ENCODE data around the gene XXYLT1. TPM values are rescaled to one million over a fixed set of nuclear protein-coding genes. Genes with fewer than 3 reads are reported as not detected.

XXYLT1 gene
- total RNA-seq, 1 donor from 2014 or later = 14.9 TPM

DNA sequence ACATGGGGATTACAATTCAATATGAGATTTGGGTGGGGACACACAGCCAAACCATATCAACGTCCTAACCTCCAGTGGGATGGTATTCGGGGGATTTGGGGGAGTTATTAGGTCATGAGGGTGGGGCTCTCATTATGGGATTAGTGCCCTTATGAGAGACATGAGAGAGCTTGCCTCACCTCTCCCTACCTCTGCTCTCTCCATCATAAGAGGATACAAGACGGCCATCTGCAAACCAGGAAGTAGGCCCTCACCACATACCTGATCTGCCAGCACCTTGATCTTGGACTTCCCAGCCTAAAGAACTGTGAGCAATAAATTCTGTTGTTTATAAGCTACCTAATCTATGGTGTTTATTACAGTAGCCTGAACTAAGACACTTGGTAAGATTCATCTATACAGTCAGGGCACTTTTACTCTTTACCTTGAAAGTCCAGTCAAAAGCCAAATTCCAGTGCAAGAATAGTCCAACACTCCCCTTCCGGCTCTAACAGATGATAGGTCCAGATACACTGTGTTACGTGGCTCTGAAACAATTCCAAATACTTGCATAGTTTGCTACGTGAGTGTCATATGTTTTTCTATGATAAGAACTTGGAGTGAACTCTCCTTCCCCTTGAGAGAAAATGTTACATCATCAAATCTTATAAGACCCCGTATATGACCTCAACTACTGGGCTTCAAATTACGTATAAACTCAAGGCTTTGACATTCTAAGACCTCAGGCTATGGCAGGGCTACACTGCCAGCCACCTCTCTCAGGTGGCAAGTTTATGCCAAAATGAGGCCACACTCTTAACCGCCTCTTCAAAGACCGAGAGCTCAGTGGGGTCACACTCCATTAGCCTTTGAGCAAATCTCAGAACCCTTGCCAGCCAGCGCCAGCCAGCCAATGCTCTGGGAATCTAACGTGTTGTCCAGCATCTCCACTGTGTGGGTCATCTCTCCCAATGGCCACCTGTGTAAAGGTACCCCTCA is 129.9 kb downstream of the XXYLT1 start:
- Mint-ChIP-seq H3K27ac (no peak overlapping the region), H3K36me3 (ENCODE audit: low read depth) (peaks cover 4% of the 10 kb centered on the region), H3K4me1 (ENCODE audit: low read depth) (no peaks in the 10 kb centered on the region), H3K4me3 (no peak overlapping the region), H3K9me3 (peaks cover 24% of the 10 kb centered on the region), H3K27me3 (ENCODE audit: insufficient read depth) (peaks cover 1% of the 10 kb centered on the region)
- intact Hi-C loops (cut with micrococcal nuclease) = no loop called here
- no peak for DNase-seq (ENCODE audit: low spot score)

- Mint-ChIP-seq H3K4me1 (ENCODE audit: low read depth) (no peaks in the 10 kb centered on the region), H3K27me3 (ENCODE audit: insufficient read depth) (peaks cover 3% of the 10 kb centered on the region), H3K27ac (no peak overlapping the region), H3K36me3 (ENCODE audit: low read depth) (peaks cover 4% of the 10 kb centered on the region), H3K9me3 (peaks cover 24% of the 10 kb centered on the region), H3K4me3 (no peak overlapping the region)
- DNase-seq (ENCODE audit: low spot score) = no peak
- intact Hi-C loops (cut with micrococcal nuclease) = no loop called here
These were observed 130.5 kb downstream of the XXYLT1 start for GRCh38 chr3:195140410-195140809.

GRCh38 chr3:195139876-195140240 is 131.1 kb downstream of the XXYLT1 start:
- Mint-ChIP-seq H3K4me3 (no peak overlapping the region), H3K27me3 (ENCODE audit: insufficient read depth) (peaks cover 4% of the 10 kb centered on the region), H3K36me3 (ENCODE audit: low read depth) (peaks cover 4% of the 10 kb centered on the region), H3K4me1 (ENCODE audit: low read depth) (no peaks in the 10 kb centered on the region), H3K9me3 (peaks cover 24% of the 10 kb centered on the region), H3K27ac (no peak overlapping the region)
- intact Hi-C loops (cut with micrococcal nuclease) = no loop called here
- DNase-seq (ENCODE audit: low spot score) = no peak

- Mint-ChIP-seq H3K9me3 (peaks cover 24% of the 10 kb centered on the region), H3K36me3 (ENCODE audit: low read depth) (peaks cover 4% of the 10 kb centered on the region), H3K4me3 (no peak overlapping the region), H3K4me1 (ENCODE audit: low read depth) (no peaks in the 10 kb centered on the region), H3K27ac (no peak overlapping the region), H3K27me3 (ENCODE audit: insufficient read depth) (peaks cover 4% of the 10 kb centered on the region)
- no peak for DNase-seq (ENCODE audit: low spot score)
- intact Hi-C loops (cut with micrococcal nuclease) = no loop called here
These were observed 131.7 kb downstream of the XXYLT1 start for GRCh38 chr3:195139091-195139875.

DNA sequence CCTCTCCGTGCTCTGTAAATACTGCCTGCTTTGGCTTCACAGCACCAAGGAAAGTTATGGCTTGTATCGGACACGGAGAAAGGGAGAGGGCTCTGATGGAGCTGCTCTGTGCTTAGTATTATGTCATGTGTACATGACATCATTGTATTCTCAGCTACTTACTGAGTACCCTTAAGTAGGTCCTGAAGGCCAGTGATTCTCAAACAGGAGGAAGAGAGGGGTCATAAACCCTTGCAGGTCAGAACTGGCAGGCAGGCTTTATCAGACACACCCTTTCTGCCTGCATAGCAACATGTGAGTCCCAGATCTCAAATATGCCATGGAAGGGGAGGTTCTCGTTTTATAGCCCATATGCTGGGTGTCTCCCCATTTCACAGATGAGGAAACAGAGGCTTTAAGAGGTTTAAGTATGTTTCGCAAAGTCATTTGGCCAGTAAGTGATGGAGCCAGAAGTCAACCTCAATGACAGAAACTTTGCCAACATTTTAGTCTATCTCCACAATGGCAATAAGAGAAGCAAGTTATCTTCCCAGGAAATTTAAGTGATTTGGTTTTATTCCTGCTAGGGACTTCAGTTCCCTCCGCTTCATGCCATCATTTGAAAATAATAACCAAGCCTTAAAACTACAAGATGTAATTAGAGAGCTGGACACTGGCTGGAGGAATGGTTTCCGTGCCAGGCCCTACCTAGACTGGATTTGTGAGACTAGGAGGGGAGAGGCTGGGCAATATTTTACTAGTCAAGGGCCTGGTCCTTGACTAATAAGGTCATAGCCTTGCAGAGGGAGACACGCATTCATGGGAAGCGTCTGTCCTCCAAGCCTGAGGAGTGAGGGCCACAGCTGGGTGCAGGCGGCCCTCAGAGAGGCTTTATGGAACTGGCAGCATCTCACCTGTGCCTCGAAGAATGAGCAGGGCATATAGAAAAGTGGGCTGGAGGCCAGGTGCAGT is 133.0 kb downstream of the XXYLT1 start:
- Mint-ChIP-seq H3K27ac (no peak overlapping the region), H3K4me3 (no peak overlapping the region), H3K4me1 (ENCODE audit: low read depth) (no peaks in the 10 kb centered on the region), H3K27me3 (ENCODE audit: insufficient read depth) (peaks cover 4% of the 10 kb centered on the region), H3K9me3 (peaks cover 24% of the 10 kb centered on the region), H3K36me3 (ENCODE audit: low read depth) (peaks cover 4% of the 10 kb centered on the region)
- intact Hi-C loops (cut with micrococcal nuclease) = no loop called here
- no peak for DNase-seq (ENCODE audit: low spot score)

DNA sequence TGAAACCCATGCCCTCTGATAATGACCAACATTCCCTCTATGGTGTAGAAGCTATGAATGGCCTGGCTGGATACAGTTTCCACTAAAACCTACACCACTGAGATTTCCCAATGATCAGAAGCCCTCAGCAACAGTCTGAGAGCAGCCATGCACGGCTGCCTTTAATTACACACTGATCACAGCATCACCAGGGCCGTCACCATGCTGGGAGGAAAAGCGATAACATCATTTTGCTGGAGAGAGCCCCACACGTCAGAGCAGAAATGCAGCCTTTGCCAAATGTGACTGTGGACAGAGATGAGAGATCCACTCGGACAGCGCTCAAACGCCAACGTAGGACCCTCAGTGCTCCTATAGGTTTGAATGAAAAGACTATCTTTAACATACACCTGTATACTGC is 135.0 kb downstream of the XXYLT1 start:
- Mint-ChIP-seq H3K27ac (no peak overlapping the region), H3K4me1 (ENCODE audit: low read depth) (no peaks in the 10 kb centered on the region), H3K27me3 (ENCODE audit: insufficient read depth) (peaks cover 4% of the 10 kb centered on the region), H3K36me3 (ENCODE audit: low read depth) (peaks cover 3% of the 10 kb centered on the region), H3K9me3 (peaks cover 9% of the 10 kb centered on the region), H3K4me3 (no peak overlapping the region)
- DNase-seq (ENCODE audit: low spot score) = no peak
- intact Hi-C loops (cut with micrococcal nuclease) = no loop called here

DNA sequence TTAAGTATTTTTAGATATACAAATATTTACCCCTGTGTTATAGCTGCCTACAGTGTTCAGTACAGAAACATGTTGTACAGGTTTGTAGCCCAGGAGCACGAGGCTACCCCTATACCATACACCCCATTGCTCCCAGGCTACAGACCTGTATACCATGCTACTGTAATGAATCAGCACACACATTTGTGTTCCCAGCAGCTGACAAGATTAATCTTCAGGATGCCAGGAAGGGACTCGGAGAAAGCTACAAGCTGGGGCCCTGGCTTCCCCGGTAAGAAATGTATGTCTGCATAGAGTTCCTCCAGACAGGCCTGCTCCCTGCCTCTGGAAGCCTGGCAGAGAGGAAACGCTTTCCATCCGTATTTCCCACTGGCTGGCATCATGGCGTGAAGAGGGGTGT is 136.5 kb downstream of the XXYLT1 start:
- H3K27me3 Mint-ChIP-seq (ENCODE audit: insufficient read depth) = peaks cover 2% of the 10 kb centered on the region
- no peak for DNase-seq (ENCODE audit: low spot score)
- intact Hi-C loops (cut with micrococcal nuclease) = no loop called here
- no peaks in the 10 kb centered on the region for H3K9me3 Mint-ChIP-seq
- H3K27ac Mint-ChIP-seq = no peak overlapping the region
- H3K4me1 Mint-ChIP-seq (ENCODE audit: low read depth) = peaks cover 12% of the 10 kb centered on the region
- H3K4me3 Mint-ChIP-seq = no peak overlapping the region
- peaks cover under 1% of the 10 kb centered on the region for H3K36me3 Mint-ChIP-seq (ENCODE audit: low read depth)

DNA sequence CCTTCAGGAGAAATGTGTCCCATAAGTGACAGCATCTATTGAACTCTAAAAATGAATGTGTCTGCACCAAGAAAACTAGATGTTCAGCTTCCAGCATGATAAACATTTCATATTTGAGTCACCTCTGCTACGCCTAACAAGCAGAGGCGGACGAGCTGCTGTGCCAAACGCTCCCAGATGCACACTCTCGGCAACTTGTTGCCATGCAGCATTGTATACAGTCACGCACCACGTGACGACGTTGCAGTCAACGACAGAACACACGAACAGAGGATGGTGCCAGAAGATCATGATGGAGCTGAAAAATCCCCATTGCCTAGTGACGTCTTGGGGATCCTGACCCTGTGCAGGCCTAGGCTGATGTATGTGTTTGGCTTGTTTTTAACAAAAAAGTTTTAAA is 137.5 kb downstream of the XXYLT1 start:
- DNase-seq (ENCODE audit: low spot score) = no peak
- Mint-ChIP-seq H3K4me1 (ENCODE audit: low read depth) (peaks cover 22% of the 10 kb centered on the region), H3K27me3 (ENCODE audit: insufficient read depth) (peaks cover 2% of the 10 kb centered on the region), H3K27ac (no peak overlapping the region), H3K4me3 (no peak overlapping the region), H3K9me3 (no peaks in the 10 kb centered on the region), H3K36me3 (ENCODE audit: low read depth) (peaks cover 5% of the 10 kb centered on the region)
- intact Hi-C loops (cut with micrococcal nuclease) = no loop called here

- Mint-ChIP-seq H3K4me3 (no peak overlapping the region), H3K27ac (no peak overlapping the region)
These were observed 137.9 kb downstream of the XXYLT1 start for GRCh38 chr3:195133013-195133412.

GRCh38 chr3:195131176-195131575 is 139.8 kb downstream of the XXYLT1 start:
- no peak overlapping the region for H3K4me3 Mint-ChIP-seq
- peaks cover 31% of the 10 kb centered on the region for H3K4me1 Mint-ChIP-seq (ENCODE audit: low read depth)
- H3K27me3 Mint-ChIP-seq (ENCODE audit: insufficient read depth) = peaks cover 2% of the 10 kb centered on the region

More at GRCh38 chr3:195133013-195133412, 137.9 kb downstream of the XXYLT1 start:
- no peak for DNase-seq (ENCODE audit: low spot score)
- H3K36me3 Mint-ChIP-seq (ENCODE audit: low read depth) = peaks cover 9% of the 10 kb centered on the region
- peaks cover 2% of the 10 kb centered on the region for H3K27me3 Mint-ChIP-seq (ENCODE audit: insufficient read depth)
- H3K9me3 Mint-ChIP-seq = no peaks in the 10 kb centered on the region
- intact Hi-C loops (cut with micrococcal nuclease) = no loop called here
- peaks cover 26% of the 10 kb centered on the region for H3K4me1 Mint-ChIP-seq (ENCODE audit: low read depth)

GRCh38 chr3:195129644-195130492 is 141.1 kb downstream of the XXYLT1 start:
- peak overlapping the region; percentile 61 for H3K27ac Mint-ChIP-seq
- no peak for DNase-seq (ENCODE audit: low spot score)
- no peaks in the 10 kb centered on the region for H3K9me3 Mint-ChIP-seq
- intact Hi-C loops (cut with micrococcal nuclease) = loop anchor here (1.0 to 5.0 kb wide), 4 partner anchors 17 to 443 kb away; partner anchors contain the start of gene FAM43A
- H3K36me3 Mint-ChIP-seq (ENCODE audit: low read depth) = peaks cover 9% of the 10 kb centered on the region
- H3K4me3 Mint-ChIP-seq = peak overlapping the region; percentile 20
- H3K27me3 Mint-ChIP-seq (ENCODE audit: insufficient read depth) = no peaks in the 10 kb centered on the region
- H3K4me1 Mint-ChIP-seq (ENCODE audit: low read depth) = peaks cover 31% of the 10 kb centered on the region

More at GRCh38 chr3:195131176-195131575, 139.8 kb downstream of the XXYLT1 start:
- peaks cover 9% of the 10 kb centered on the region for H3K36me3 Mint-ChIP-seq (ENCODE audit: low read depth)
- intact Hi-C loops (cut with micrococcal nuclease) = no loop called here
- DNase-seq (ENCODE audit: low spot score) = no peak
- H3K9me3 Mint-ChIP-seq = no peaks in the 10 kb centered on the region
- no peak overlapping the region for H3K27ac Mint-ChIP-seq
